IMR-90 (cell line): ENCODE data around the gene CAND2. TPM values are rescaled to one million over a fixed set of nuclear protein-coding genes. Genes with fewer than 3 reads are reported as not detected.

Experiments used
- ATAC-seq: fragments of 200-7000 bp; cut with Tn5 transposase; 2 replicates; pipeline ENCODE4 v1.9.1; 2020; ENCODE audit warnings: low read depth, mild to moderate bottlenecking, moderate library complexity
- BruUV-seq: library from RNA; stranded (reverse); fragments of 400-500 nt; replicated peaks from 2 replicates; lab custom pipeline; 2021; lab: Mats Ljungman, UMichigan
- CTCF ChIA-PET: fragments of 300-600 bp; formaldehyde crosslinking; extraction: SDS; loops from one replicate; lab custom pipeline; 2021; ENCODE audit warnings: antibody characterized with exemption; lab: Yijun Ruan, JAX
- POLR2A ChIA-PET: fragments of 300-600 bp; sonication (Branson Sonifier 250); formaldehyde crosslinking; loops from one replicate; lab custom pipeline; 2022; ENCODE audit warnings: antibody characterized with exemption; ENCODE audit not compliant: unreplicated experiment; lab: Charles Lee
- DNase-seq: peaks from one replicate; pipeline ENCODE4 v3.0.0; 2013
- H2AFZ ChIP-seq: replicated peaks from 2 replicates; pipeline ENCODE3; 2013; ENCODE audit warnings: low read length, mild to moderate bottlenecking; ENCODE audit not compliant: poor library complexity
- H2AK5ac ChIP-seq: 2 replicates; pipeline ENCODE4 v1.6.1; 2013; ENCODE audit warnings: low read depth, low read length, inconsistent platforms
- H2AK9ac ChIP-seq: replicated peaks from 2 replicates; pipeline ENCODE3; 2013; ENCODE audit warnings: mild to moderate bottlenecking, low read depth, low read length, moderate library complexity; ENCODE audit not compliant: poor library complexity
- H2BK120ac ChIP-seq: 2 replicates; pipeline ENCODE4 v1.6.1; 2013; ENCODE audit warnings: low read depth, low read length, inconsistent platforms
- H2BK15ac ChIP-seq: 3 replicates; pipeline ENCODE4 v1.6.1; 2013; ENCODE audit warnings: low read depth, low read length, inconsistent platforms
- H2BK20ac ChIP-seq: 2 replicates; pipeline ENCODE4 v1.6.1; 2013; ENCODE audit warnings: low read depth, mild to moderate bottlenecking, inconsistent platforms, low read length, moderate library complexity
- H2BK5ac ChIP-seq: 2 replicates; pipeline ENCODE4 v1.6.1; 2013; ENCODE audit warnings: mild to moderate bottlenecking, low read depth, low read length, inconsistent platforms; ENCODE audit not compliant: poor library complexity, severe bottlenecking
- H3K14ac ChIP-seq: replicated peaks from 2 replicates; pipeline ENCODE4 v1.6.1; 2013; ENCODE audit warnings: low read depth, low read length, inconsistent platforms
- H3K18ac ChIP-seq: 2 replicates; pipeline ENCODE4 v1.6.1; 2013; ENCODE audit warnings: low read depth, low read length, control low read depth
- H3K23ac ChIP-seq: 2 replicates; pipeline ENCODE4 v1.6.1; 2013; ENCODE audit warnings: low read depth, low read length, inconsistent platforms
- H3K27ac ChIP-seq: 2 replicates; pipeline ENCODE4 v1.5.1; 2013; ENCODE audit warnings: mild to moderate bottlenecking, control low read depth, low read length; ENCODE audit not compliant: insufficient read depth
- H3K27me3 ChIP-seq: 2 replicates; pipeline ENCODE4 v1.6.1; 2013; ENCODE audit warnings: low read length; ENCODE audit not compliant: control insufficient read depth, insufficient read depth
- H3K36me3 ChIP-seq: 2 replicates; pipeline ENCODE4 v1.6.1; 2013; ENCODE audit warnings: low read length, mixed read lengths; ENCODE audit not compliant: control insufficient read depth, insufficient read depth
- H3K4ac ChIP-seq: 2 replicates; pipeline ENCODE4 v1.6.1; 2013; ENCODE audit warnings: low read depth, low read length, inconsistent platforms
- H3K4me1 ChIP-seq: 2 replicates; pipeline ENCODE4 v1.6.1; 2013; ENCODE audit warnings: low read length, mixed read lengths; ENCODE audit not compliant: control insufficient read depth, insufficient read depth
- H3K4me2 ChIP-seq: 2 replicates; pipeline ENCODE4 v1.6.1; 2013; ENCODE audit warnings: low read depth, mild to moderate bottlenecking, control low read depth, low read length, moderate library complexity
- H3K4me3 ChIP-seq: 2 replicates; pipeline ENCODE4 v1.5.1; 2013; ENCODE audit warnings: low read depth, mild to moderate bottlenecking, control low read depth, low read length, moderate library complexity; ENCODE audit not compliant: insufficient read depth
- H3K56ac ChIP-seq: 2 replicates; pipeline ENCODE4 v1.6.1; 2013; ENCODE audit warnings: low read length, inconsistent platforms; ENCODE audit not compliant: insufficient read depth; ENCODE audit errors: extremely low read depth
- H3K79me1 ChIP-seq, 2 experiments: 2 replicates each; pipeline ENCODE4 v1.6.1; 2013; ENCODE audit warnings: low read length in 2 of 2, inconsistent platforms in 1 of 2, low read depth in 1 of 2
- H3K9ac ChIP-seq: 2 replicates; pipeline ENCODE4 v1.6.1; 2013; ENCODE audit warnings: low read depth, low read length, control low read depth
- H3K9me1 ChIP-seq: 2 replicates; pipeline ENCODE4 v1.6.1; 2013; ENCODE audit warnings: low read length, inconsistent platforms; ENCODE audit not compliant: insufficient read depth
- H3K9me3 ChIP-seq: 2 replicates; pipeline ENCODE4 v1.6.1; 2013; ENCODE audit warnings: low read length; ENCODE audit not compliant: control insufficient read depth, insufficient read depth
- H4K20me1 ChIP-seq: 2 replicates; pipeline ENCODE4 v1.6.1; 2013; ENCODE audit warnings: low read length, inconsistent platforms; ENCODE audit not compliant: insufficient read depth
- H4K5ac ChIP-seq: 2 replicates; pipeline ENCODE4 v1.6.1; 2013; ENCODE audit warnings: mild to moderate bottlenecking, low read depth, low read length, control low read depth
- H4K8ac ChIP-seq, 2 experiments: 2 replicates each; pipeline ENCODE4 v1.6.1; 2013; ENCODE audit warnings: low read depth in 2 of 2, low read length in 2 of 2, control low read depth in 1 of 2, inconsistent platforms in 1 of 2
- H4K91ac ChIP-seq: 2 replicates; pipeline ENCODE4 v1.6.1; 2013; ENCODE audit warnings: low read depth, low read length, inconsistent platforms; ENCODE audit not compliant: insufficient read depth
- CHD1 ChIP-seq: IDR thresholded peaks from 2 replicates; pipeline ENCODE4 v1.6.1; 2012; ENCODE audit warnings: low read depth, low read length, improper control_type of control experiment
- MAZ ChIP-seq: IDR thresholded peaks from 2 replicates; pipeline ENCODE4 v1.6.1; 2012; ENCODE audit warnings: low read depth, mild to moderate bottlenecking, low read length, improper control_type of control experiment, moderate library complexity, borderline replicate concordance
- MXI1 ChIP-seq: IDR thresholded peaks from 2 replicates; pipeline ENCODE4 v1.6.1; 2012; ENCODE audit warnings: low read depth, mild to moderate bottlenecking, low read length, moderate library complexity, borderline replicate concordance
- NFE2L2 ChIP-seq: fragments of 150-350 bp; IDR thresholded peaks from 2 replicates; pipeline ENCODE4 v1.6.1; 2016; ENCODE audit warnings: low read depth, mild to moderate bottlenecking, low read length
- POLR2A ChIP-seq: IDR thresholded peaks from 2 replicates; pipeline ENCODE4 v1.6.1; 2012; ENCODE audit warnings: mild to moderate bottlenecking, low read depth, low read length
- RAD21 ChIP-seq: IDR thresholded peaks from 2 replicates; pipeline ENCODE4 v1.6.1; 2012; ENCODE audit warnings: low read length, improper control_type of control experiment
- RFX5 ChIP-seq: IDR thresholded peaks from 2 replicates; pipeline ENCODE4 v1.8.0; 2012; ENCODE audit warnings: low read depth, mild to moderate bottlenecking, low read length, moderate library complexity
- WGBS, 2 experiments: methylation state at CpG; one replicate each; pipeline versions ENCODE4 v1.1.5 to v1.1.7; 2013; ENCODE audit warnings: missing lambda C conversion rate in 2 of 2; ENCODE audit not compliant: insufficient read length in 1 of 2; ENCODE audit errors: extremely low coverage in 2 of 2; 5-methylcytosine and 5-hydroxymethylcytosine counted together
- dilution Hi-C: fragments of 300-500 bp; cut with HindIII; formaldehyde crosslinking; loops from one replicate; pipeline ENCODE4 v1.14.3; 2018; ENCODE audit warnings: low sequenced_read_pairs; ENCODE audit not compliant: unreplicated experiment
- in situ Hi-C: fragments of 300-500 bp; cut with MboI; formaldehyde crosslinking; loops from 3 replicates; pipeline ENCODE4 v1.14.3; 2019; ENCODE audit warnings: low sequenced_read_pairs, inconsistent platforms, mixed read lengths
- intact Hi-C: fragments of 100-400 bp; cut with micrococcal nuclease; formaldehyde crosslinking; loops from 2 replicates; pipeline ENCODE4 v1.10.0; 2022
- polyA plus RNA-seq, 3 experiments: library from polyadenylated mRNA; depleted of rRNA; stranded (reverse); fragments of >200 nt; gene quantifications; 2 replicates each; pipeline ENCODE4 v1.2.3, GENCODE V29; 2012; ENCODE audit warnings: low replicate concordance in 1 of 3
- total RNA-seq: library from RNA; depleted of rRNA; stranded (reverse); fragments of >200 nt; gene quantifications from 2 replicates; pipeline ENCODE4 v1.2.3, GENCODE V29; 2012
- TF ChIP-seq, protein P1 (sequence below): fragments of 150-350 bp; IDR thresholded peaks from 2 replicates; pipeline ENCODE4 v1.6.1; 2016; ENCODE audit warnings: low read depth, mild to moderate bottlenecking, low read length, moderate library complexity, borderline replicate concordance

CAND2 gene
- total and polyA plus RNA-seq, 2 of the 4 experiments (the other 2 are of a cell fraction) = 2.9 to 4.9 TPM

DNA sequence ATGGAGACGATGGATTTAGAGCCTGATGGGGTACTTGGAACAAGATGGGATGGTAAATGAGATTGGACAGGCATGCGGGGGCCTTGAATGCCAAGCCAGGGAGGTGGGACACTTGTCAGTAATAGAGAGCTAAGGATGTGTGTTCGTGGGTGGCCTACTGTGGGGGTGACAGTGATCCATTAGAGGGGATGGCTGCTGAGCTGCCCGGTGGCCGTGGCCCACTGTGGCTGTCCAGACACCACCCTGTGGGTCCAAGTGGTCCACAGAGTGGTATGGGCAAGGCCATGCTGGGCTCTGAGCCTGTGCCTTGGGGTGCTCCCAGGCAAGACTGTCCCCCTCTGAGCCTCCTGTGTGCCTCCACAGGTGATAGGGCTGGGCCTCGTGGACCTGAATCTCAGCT, 17.5 kb downstream of the CAND2 start:
- H3K14ac ChIP-seq = no peak overlapping the region
- no peak overlapping the region for H2BK15ac ChIP-seq
- no peaks in the 10 kb centered on the region for H3K27me3 ChIP-seq
- H3K23ac ChIP-seq = no peak overlapping the region
- no peak overlapping the region for H3K4me2 ChIP-seq
- H2BK120ac ChIP-seq = no peak overlapping the region
- no TSS peak for BruUV-seq
- H3K27ac ChIP-seq = no peak overlapping the region
- H3K4ac ChIP-seq = no peak overlapping the region
- dilution Hi-C loops = no loop called here
- no peak overlapping the region for H3K4me3 ChIP-seq
- TF ChIP-seq, protein P1, sequence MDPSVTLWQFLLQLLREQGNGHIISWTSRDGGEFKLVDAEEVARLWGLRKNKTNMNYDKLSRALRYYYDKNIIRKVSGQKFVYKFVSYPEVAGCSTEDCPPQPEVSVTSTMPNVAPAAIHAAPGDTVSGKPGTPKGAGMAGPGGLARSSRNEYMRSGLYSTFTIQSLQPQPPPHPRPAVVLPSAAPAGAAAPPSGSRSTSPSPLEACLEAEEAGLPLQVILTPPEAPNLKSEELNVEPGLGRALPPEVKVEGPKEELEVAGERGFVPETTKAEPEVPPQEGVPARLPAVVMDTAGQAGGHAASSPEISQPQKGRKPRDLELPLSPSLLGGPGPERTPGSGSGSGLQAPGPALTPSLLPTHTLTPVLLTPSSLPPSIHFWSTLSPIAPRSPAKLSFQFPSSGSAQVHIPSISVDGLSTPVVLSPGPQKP = no peak
- TF ChIP-seq RAD21 (no peak), CHD1 (no peak), MAZ (no peak), POLR2A (no peak), MXI1 (no peak), RFX5 (no peak), NFE2L2 (no peak)
- no peak overlapping the region for H2BK5ac ChIP-seq
- H4K20me1 ChIP-seq = no peaks in the 10 kb centered on the region
- in situ Hi-C loops = no loop called here
- WGBS, 2 experiments = 82% methylated on average over 4 of the region's 6 CpGs; no CpG with 5 or more reads in 1 of the 2 experiments
- ATAC-seq (no peak), DNase-seq (no peak)
- intact Hi-C loops = no loop called here
- H2BK20ac ChIP-seq = no peak overlapping the region
- no peaks in the 10 kb centered on the region for H3K9me3 ChIP-seq
- H3K9ac ChIP-seq = no peak overlapping the region
- CTCF ChIA-PET = no interaction called here
- no peak overlapping the region for H4K8ac ChIP-seq
- H3K4me1 ChIP-seq = peaks cover 2% of the 10 kb centered on the region; the same call in 1 of the 2 replicates
- no peak overlapping the region for H2AK9ac ChIP-seq
- H3K18ac ChIP-seq = no peak overlapping the region
- H4K91ac ChIP-seq = no peak overlapping the region
- no peaks in the 10 kb centered on the region for H3K9me1 ChIP-seq
- H3K36me3 ChIP-seq = peaks cover 36% of the 10 kb centered on the region; the same call in 1 of the 2 replicates
- POLR2A ChIA-PET = no interaction called here
- H2AK5ac ChIP-seq = no peak overlapping the region
- H3K79me1 ChIP-seq = no peaks in the 10 kb centered on the region
- H4K5ac ChIP-seq = no peak overlapping the region
- H3K56ac ChIP-seq = no peak overlapping the region
- no peak overlapping the region for H2AFZ ChIP-seq
